GM19395 (cell line): Measurements from ENCODE around the gene CTNND2.

Source experiments
- ATAC-seq: cut with Tn5 transposase; IDR thresholded peaks from one replicate; pipeline ENCODE4 v1.9.1; 2021; ENCODE audit warnings: mild to moderate bottlenecking, moderate library complexity; ENCODE audit not compliant: unreplicated experiment

The CTNND2 gene

DNA sequence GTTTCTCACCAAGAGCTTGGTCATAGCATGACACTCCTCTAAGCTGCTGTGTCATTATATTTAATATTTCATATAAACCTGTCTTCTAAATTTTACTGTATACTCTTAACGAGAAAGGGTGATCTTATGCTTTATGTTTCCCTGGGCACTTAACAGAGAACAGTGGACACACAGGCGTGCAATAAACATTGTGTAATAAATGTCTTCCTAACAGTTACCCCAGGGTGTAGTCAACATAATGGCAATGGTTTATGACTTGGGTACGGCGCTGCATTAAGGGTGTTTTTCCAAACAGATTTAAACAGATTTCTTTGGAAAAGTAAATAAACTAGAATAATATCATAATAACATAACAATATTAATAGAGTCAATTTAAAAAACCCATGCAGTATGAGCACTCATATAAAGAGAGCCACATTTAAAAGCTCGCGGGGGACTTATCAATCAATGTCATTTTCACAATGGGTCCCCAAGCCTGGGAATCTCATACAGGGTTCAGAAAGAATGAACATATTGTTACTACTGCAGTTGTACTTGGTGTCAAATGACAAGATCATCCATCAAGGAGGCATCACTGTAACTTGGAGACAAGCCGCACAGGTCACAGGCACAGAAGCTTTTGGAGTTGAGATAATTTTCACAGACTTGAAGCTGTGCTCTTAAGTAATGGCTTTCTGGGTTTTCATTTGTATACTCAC, 376.4 kb downstream of the CTNND2 start:
- ATAC-seq: no peak

- ATAC-seq: no peak
Measured at GRCh38 chr5:11525020-11525419, 379.2 kb downstream of the CTNND2 start.

GRCh38 chr5:11524188-11524587, 380.1 kb downstream of the CTNND2 start:
- no peak for ATAC-seq

DNA sequence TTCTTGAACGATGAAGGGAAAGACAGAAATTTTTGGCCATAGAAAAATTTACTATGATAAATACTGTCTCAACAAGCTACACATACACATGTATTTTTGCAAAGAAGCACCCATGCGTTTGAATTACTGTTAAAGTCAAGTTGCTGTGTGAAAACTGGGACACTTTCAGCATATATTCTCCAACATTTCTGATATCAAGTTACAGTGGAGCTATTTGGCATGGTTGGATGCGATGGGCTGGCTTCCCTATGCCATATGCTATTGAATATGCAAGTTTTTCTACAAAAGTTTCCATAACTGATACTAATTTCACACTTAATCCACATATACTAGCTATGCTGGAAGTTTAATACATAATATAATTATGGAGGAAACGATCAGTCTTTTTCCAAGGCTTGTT, 381.4 kb downstream of the CTNND2 start:
- no peak for ATAC-seq

DNA sequence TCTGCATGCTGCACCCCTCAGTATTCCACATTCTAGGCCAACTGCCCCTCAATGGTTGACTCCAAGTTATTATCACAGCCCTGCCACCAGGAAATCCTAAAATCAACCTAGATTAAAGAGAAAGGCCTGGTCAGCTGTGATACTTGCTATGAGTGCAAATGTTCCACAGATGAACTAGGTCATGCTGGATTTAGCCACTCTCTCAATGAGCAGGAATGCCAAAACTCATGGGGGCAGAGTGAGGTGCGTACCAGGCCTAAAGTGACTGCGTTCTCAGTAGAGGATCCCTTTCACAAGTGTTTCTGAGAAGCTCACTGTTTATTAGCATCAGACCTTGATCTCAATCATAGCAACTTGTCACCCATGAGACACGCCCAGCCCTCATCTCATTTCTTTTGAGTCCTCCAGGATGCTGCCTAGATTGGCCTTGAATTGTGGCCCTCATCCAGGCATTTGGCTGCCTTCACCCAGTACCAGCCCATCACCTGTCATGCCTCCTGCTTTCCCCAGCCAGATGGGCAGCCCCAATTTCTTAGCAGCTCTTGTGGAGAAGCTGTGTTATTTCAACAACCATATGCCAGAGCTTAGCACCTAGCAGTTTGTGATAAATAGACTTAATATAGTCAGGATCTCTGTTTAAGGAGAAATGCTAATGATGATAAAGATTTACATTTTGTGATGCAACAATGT, 383.9 kb downstream of the CTNND2 start:
- no peak for ATAC-seq

DNA sequence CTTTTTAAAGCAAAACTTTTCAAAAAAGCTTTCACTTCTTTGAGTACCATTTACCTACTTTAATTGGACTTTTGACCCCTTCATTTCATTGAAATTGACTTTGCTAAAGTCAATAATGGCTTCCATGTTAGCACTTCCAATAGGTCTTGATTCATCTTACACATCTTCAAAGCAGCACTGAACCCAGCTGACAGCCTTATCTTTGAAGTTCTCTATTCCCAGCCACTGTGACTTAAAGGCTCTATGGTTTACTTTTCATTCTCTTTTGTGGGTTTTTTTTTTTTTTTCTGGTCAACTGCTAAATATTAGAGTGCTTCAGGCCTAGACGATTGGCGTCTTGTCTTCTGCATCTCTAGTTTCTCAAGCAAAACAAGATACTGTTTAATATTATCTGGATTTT, 385.0 kb downstream of the CTNND2 start:
- ATAC-seq: no peak

DNA sequence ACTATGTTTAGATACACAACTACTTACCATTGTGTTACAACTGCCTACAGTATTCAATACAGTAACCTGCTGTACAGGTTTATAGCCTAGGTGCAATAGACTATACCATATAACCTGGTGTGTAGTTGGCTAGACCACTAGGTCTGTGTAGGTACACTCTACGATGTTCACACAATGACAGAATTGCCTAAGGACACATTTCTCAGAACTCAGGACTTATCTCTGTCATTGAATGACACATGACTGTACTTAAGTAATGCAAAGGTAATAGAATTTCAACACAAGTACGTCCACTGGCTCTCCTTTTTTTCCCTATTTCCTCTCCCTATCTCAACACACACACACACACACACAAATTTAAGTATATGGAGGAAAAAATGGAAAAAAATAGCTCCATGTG, 385.6 kb downstream of the CTNND2 start:
- ATAC-seq: no peak

DNA sequence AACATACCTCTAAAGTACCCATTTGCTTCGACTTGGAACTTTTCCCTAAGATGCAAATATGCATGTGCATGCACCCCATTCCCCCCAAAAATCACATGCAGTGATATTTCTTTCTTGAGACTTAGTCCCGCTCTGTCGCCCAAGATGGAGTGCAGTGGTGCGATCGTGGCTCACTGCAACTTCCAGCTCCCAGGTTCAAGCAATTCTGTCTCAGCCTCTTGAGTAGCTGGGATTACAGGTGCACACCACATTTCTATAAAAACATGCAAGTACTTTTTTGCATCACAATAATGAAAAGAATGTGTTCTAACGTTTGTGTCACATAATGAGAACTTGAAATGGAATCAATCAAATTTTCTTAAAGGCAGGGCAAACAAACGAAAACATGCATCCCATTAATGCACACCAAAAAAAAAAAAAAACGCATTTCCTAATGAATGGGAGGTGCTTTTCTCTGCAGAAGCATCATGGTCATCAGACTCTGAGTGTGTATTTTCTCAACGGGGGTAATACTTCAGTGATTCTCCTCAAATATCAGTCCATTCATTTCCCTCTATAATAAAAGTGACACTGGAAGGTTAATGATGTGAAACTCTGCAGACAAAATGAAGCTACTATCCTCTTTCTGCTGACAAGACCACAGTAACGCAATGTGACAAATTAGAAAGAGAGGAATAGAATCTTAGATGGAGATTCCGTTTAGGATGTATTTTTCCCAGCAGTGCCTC, 389.4 kb downstream of the CTNND2 start:
- no peak for ATAC-seq

- no peak for ATAC-seq
Measured at GRCh38 chr5:11511878-11512277, 392.4 kb downstream of the CTNND2 start.

- ATAC-seq: no peak
Measured at GRCh38 chr5:11510889-11511288, 393.4 kb downstream of the CTNND2 start.

DNA sequence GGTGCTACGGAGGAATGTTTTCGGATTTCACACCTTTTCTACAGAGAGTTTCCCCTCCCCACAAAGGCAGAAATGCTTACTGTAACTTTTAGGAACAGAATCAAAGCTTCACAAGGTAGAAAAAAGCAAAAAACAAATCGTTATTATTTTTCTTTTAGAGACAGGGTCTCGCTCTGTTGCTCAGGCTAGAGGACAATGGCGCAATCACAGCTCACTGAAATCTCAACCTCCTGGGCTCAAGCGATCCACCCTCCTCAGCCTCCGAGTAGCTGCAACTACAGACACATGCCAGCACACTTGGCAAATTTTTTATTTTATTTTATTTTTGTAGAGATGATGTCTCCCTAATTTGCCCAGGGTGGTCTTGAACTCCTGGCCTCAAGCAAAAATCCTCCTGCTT, 394.5 kb downstream of the CTNND2 start:
- no peak for ATAC-seq

- no peak for ATAC-seq
Measured at GRCh38 chr5:11507156-11507910, 396.9 kb downstream of the CTNND2 start.

DNA sequence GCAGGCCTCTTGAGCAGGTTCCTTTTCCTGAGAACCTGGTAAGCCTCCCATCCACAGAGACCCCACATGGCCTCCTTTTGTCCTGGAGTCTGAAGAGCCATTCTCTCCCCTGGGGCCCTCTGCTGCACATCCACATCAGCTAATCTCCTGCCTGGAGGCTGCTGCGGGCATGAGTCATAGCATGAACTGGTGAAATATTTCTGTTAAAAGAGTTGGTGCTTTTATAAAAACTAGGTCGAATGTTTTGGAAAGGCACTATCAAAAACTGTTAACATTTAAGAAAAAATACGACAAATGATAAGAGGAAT, 399.4 kb downstream of the CTNND2 start:
- no peak for ATAC-seq

DNA sequence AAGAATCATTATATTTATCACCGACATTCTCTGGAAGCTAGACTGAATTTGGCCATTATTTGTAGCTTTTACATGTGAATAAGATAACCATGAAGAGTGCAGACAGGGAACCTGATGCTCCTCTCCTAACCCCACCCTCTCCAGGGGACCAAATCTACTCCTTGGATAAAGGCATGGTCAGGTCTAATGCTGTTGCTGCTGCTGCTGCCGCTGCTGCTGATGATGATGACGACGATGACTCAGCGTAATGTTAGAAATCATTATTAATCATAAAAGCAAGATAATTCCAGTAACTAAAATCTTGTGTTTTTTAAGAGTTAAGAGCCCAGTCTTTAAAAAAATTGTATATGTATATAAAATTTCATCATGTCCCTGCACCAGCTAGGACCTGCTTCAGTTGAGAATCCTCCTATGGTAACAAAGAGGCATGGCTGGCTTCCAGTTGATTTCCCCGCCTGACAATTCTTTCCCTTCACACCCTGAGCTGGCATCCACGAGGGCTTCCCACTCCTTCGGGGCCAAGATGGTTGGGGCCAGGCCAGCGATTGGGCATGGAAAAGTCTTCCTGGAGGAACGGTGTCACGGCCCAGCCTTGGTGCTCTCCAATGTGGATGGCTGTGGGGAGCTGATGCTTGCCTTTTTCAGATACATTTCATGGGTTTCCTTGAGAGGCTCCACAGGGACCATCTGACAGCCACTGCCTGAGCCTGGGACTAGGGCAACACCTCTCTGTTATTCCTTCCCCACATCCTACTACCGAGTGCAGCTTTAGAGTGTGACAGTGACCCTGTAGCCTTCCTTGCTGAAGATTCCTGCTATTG, 400.0 kb downstream of the CTNND2 start:
- no peak for ATAC-seq

DNA sequence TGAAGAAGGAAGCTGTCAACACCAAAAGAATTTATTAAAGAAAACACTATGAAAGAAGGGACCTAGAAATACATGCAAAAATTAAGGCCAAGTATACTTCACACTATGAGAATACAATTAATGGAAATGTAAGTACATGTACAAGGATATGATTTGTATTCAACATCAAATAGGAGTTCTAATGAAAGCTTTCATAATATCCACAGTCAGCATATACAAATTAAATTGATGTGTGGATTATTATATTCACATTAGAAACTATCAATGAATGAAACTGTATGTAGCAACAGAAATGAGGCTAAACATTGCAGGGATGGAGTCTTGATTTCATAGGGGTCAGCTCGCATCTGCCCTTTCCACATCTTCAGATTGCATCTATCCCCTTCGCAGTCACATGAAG, 401.5 kb downstream of the CTNND2 start:
- no peak for ATAC-seq

GRCh38 chr5:11497651-11498050, 406.6 kb downstream of the CTNND2 start:
- no peak for ATAC-seq

DNA sequence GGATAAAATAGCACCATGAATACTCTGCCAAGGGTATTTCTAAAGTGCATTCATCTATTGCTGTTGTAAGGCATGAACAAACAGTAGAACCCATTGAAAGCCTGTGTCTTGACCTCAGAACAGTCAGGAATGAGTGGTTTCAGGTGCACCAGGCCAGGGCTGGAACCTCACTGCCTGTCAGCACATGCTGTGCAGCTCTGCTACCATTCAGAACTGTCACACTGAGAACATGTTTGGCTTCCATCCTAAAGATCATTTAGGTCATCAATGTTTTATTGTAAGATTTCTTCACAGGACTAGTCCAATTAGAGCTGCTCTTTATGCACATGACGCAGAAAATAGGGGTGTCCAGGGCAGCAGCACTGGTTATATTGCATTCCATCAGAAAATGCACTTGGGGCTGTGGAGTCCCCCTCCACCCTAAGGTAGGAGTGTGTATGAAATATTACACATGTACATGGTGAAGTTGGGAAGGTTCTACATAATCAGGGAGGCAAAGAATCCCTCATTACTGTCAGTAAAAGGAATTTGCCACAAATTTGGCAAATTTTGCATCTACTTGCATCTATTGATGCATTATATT, 408.0 kb downstream of the CTNND2 start:
- ATAC-seq: no peak

- ATAC-seq: no peak
Measured at GRCh38 chr5:11494340-11494739, 409.9 kb downstream of the CTNND2 start.

DNA sequence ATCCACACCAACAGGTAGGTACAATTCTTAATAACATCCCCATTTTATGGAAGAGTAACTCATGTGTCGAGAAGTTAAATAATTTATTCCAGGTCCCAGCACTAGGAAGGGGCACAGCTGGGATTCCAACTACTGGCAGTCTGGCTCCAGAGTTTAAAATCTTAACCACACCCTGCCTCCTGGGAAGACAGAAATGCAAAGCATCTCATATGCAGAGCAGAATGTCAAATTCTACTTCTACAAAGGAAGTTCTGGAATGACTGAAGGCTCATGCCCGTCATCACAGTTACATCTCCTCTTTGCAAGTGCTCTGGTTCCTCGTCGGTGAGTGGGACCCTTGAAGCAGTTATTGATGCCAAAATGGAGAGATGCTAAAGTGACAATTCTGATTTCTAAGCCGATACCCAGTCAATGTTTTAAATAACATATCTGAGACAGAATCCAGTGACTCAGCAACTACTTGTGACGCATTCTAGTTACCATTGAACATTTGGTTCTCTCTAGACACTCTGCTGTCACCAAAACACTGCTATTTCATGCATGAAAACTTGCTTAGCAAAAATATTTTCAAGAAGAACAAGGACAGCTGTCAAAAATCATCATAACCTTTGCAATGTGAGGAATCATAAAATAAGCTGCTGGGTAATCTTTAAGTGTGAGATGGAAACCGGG, 412.7 kb downstream of the CTNND2 start:
- ATAC-seq: no peak

DNA sequence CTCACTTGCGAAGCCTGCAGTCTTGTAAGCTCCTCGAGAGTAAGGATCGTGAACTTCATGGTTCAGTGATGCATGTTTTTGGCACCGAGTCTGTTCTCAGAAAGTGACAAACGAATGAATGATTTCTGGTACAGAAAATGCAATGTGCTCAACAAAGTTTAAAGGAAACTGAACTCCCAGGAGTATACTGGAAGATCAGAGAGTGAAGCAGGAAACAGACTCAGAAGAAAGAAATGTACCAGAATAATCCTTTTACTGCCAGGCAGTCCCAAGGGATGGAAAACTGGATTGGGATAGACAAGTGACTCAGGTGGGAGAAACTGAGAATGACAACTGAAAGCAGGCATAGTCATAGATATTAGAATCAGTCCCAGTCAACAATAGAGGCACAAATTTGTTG, 420.6 kb downstream of the CTNND2 start:
- ATAC-seq: no peak
